Tibial artery (tissue), 4 donors: ENCODE data around the gene SCIN.
A peak's percentile ranks its signal among the peaks of the same experiment; 100 is the strongest.

Experiments used
- DNase-seq, 2 donors: peaks; one replicate each; pipeline ENCODE4 v3.0.0-alpha.2; 2019
- H3K27ac ChIP-seq, 2 donors: fragments of 200-600 bp; sonication (generic) in 1 of 2; 1 replicate in 1 of 2; 2 replicates in 1 of 2; pipeline ENCODE4 v1.5.1; 2018 to 2019; ENCODE audit warnings: mild to moderate bottlenecking in 1 of 2
- H3K27me3 ChIP-seq, 2 donors: fragments of 200-600 bp; sonication (generic) in 1 of 2; one replicate each; pipeline versions ENCODE4 v1.5.1 to v1.6.0; 2016 to 2019
- H3K36me3 ChIP-seq, 3 donors: fragments of 200-600 bp; sonication (generic) in 2 of 3; one replicate each; pipeline ENCODE4 v1.5.1; 2016 to 2019; ENCODE audit warnings: mild to moderate bottlenecking in 2 of 3
- H3K4me1 ChIP-seq, 4 donors: fragments of 200-600 bp; sonication (generic) in 2 of 4; 1 replicate in 3 of 4; 2 replicates in 1 of 4; pipeline ENCODE4 v1.5.1; 2016 to 2019
- H3K4me3 ChIP-seq, 2 donors: fragments of 200-600 bp; sonication (generic) in 1 of 2; 1 replicate in 1 of 2; 2 replicates in 1 of 2; pipeline ENCODE4 v1.5.1; 2018 to 2019; ENCODE audit warnings: mild to moderate bottlenecking in 2 of 2
- H3K9me3 ChIP-seq, 3 donors: fragments of 200-600 bp; sonication (generic) in 1 of 3; one replicate each; pipeline ENCODE4 v1.5.1; 2016 to 2019
- intact Hi-C: fragments of 100-400 bp; cut with DNase I; formaldehyde crosslinking; loops from one replicate; pipeline ENCODE4 v1.15.0; 2023; ENCODE audit warnings: low total_unique reads
- TF ChIP-seq, protein P1 (sequence below), 2 experiments: fragments of 200-600 bp in 1 of 2; fragments of 450-650 bp in 1 of 2; IDR thresholded peaks; one replicate each; pipeline ENCODE4 v1.5.1; 2017 to 2019; ENCODE audit warnings: antibody characterized with exemption in 2 of 2, mild to moderate bottlenecking in 1 of 2, moderate library complexity in 1 of 2

The SCIN gene

DNA sequence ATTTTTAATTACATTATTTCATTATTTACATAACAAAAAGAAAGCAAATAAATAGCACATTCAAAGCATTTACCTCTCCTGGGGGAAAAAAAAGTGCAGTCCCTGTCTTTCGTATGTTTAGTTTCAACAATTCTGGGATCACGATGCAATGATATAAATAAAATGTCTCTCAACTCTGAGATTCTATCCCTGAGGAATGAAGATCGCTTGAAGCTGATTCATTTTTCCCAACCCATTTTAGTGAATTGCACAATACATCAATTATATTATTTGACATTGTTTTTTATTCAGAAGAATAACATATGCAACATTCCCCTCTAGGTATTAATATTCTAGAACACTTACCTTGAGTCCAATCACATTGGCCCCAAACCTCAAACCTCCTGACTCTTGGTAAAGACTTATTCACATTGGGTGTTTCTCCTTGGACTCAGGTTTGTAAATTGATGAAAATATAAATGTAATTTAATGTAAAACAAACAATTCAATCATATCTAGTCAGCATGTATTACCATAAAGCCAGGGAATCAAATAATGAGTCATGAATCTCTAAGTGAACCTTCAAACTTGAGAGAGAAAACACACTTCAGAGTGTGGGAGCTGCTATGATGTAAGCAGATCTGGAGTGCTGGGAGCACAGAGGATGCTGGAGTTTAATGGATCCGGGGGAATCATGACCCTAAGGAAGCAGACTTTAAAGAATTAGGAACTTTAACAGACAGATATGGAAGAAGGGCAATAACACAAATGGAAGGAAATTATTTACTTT is 5.3 kb upstream of the SCIN start:
- H3K4me3 ChIP-seq: no peak overlapping the region
- H3K4me1 ChIP-seq: peaks cover 0 to 7% (median 3%) of the 10 kb centered on the region in 4 donors
- intact Hi-C loops: no loop called here
- DNase-seq: no peak
- no peaks in the 10 kb centered on the region for H3K9me3 ChIP-seq
- TF ChIP-seq, protein P1, sequence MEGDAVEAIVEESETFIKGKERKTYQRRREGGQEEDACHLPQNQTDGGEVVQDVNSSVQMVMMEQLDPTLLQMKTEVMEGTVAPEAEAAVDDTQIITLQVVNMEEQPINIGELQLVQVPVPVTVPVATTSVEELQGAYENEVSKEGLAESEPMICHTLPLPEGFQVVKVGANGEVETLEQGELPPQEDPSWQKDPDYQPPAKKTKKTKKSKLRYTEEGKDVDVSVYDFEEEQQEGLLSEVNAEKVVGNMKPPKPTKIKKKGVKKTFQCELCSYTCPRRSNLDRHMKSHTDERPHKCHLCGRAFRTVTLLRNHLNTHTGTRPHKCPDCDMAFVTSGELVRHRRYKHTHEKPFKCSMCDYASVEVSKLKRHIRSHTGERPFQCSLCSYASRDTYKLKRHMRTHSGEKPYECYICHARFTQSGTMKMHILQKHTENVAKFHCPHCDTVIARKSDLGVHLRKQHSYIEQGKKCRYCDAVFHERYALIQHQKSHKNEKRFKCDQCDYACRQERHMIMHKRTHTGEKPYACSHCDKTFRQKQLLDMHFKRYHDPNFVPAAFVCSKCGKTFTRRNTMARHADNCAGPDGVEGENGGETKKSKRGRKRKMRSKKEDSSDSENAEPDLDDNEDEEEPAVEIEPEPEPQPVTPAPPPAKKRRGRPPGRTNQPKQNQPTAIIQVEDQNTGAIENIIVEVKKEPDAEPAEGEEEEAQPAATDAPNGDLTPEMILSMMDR (IDR thresholded peaks at IDR 0.05): no peak
- no peak overlapping the region for H3K27ac ChIP-seq
- peaks cover 0 to 8% of the 10 kb centered on the region in 2 donors for H3K27me3 ChIP-seq
- no peaks in the 10 kb centered on the region for H3K36me3 ChIP-seq

GRCh38 chr7:12565873-12566272 is 4.6 kb upstream of the SCIN start:
- TF ChIP-seq, protein P1 (IDR thresholded peaks at IDR 0.05): no peak
- no peak overlapping the region for H3K27ac ChIP-seq
- no peaks in the 10 kb centered on the region for H3K36me3 ChIP-seq
- no peak for DNase-seq
- H3K4me1 ChIP-seq: peaks cover 0 to 14% (median 7%) of the 10 kb centered on the region in 4 donors
- peaks cover 0 to 13% of the 10 kb centered on the region in 2 donors for H3K27me3 ChIP-seq
- no peak overlapping the region for H3K4me3 ChIP-seq
- no peaks in the 10 kb centered on the region for H3K9me3 ChIP-seq
- intact Hi-C loops: no loop called here

DNA sequence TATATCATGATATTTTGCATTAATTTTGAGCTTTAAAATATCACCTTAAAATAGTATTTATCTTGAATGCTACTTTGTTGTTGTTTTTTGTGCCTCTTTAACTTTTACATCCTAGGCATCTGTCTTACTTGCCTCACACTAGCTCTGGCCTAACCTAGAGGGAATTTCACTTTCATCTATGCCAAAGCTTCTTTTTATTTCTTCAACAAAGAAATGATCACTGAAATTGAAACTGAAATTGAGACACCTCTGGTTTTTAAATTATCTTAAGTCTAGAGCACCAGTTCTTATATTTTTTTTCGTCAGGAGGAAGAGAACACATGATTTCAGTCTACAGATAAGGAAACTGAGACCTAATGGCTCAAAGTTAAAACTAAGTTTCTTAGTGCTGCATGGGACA is 3.5 kb upstream of the SCIN start:
- Histone ChIP-seq H3K4me1 (peaks cover 0 to 15% (median 9%) of the 10 kb centered on the region in 4 donors), H3K27ac (no peak overlapping the region), H3K36me3 (no peaks in the 10 kb centered on the region), H3K4me3 (no peak overlapping the region), H3K9me3 (no peaks in the 10 kb centered on the region), H3K27me3 (peaks cover 0 to 18% of the 10 kb centered on the region in 2 donors)
- no peak for DNase-seq
- intact Hi-C loops: no loop called here
- TF ChIP-seq, protein P1 (IDR thresholded peaks at IDR 0.05): no peak

DNA sequence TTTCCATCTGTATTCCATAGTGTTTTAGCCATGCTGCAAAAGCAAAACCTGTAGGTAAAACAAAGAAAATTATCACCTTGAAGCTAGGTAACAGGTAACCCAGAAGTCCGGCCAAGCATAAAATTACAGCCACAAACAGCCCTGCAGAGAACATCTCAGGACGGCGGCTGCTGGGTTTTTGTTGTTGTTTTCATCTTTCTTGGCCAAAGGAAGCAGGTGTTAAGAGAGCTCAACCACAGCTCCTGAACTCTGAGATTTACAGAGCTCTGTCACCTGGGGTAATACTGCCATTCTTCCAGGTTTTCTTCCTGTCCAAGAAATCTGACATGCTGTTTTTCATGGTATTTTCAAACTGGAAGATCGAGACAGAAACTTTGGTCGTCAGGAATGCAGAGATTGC is 847 bp upstream of the SCIN start:
- TF ChIP-seq, protein P1 (IDR thresholded peaks at IDR 0.05): no peak
- H3K4me3 ChIP-seq: no peak overlapping the region
- no peak overlapping the region for H3K27ac ChIP-seq
- DNase-seq: no peak
- peaks cover 0 to 18% of the 10 kb centered on the region in 2 donors for H3K27me3 ChIP-seq
- intact Hi-C loops: no loop called here
- H3K36me3 ChIP-seq: no peaks in the 10 kb centered on the region
- H3K9me3 ChIP-seq: no peaks in the 10 kb centered on the region
- peaks cover 0 to 15% (median 9%) of the 10 kb centered on the region in 4 donors for H3K4me1 ChIP-seq

DNA sequence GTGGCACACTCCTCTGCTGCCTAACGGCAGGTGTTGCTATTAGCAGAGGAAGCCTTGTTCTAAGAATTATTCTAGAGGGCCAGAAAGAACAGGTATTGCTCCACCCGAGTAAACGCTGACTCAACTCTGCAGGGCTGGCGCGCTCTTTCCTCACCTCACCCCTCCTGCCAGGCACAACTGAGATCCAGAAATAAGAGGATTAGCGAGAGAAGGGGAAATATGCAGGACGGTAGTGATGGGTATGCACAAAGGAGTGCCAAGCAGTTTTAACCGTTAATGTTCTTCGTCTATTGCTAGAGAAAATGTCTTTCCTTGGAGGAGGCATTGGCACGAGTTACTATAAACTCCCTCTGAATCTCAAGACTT is 369 bp upstream of the SCIN start:
- H3K27ac ChIP-seq: no peak overlapping the region
- DNase-seq: no peak
- peaks cover 0 to 15% (median 9%) of the 10 kb centered on the region in 4 donors for H3K4me1 ChIP-seq
- TF ChIP-seq, protein P1 (IDR thresholded peaks at IDR 0.05): no peak
- no peaks in the 10 kb centered on the region for H3K9me3 ChIP-seq
- no peaks in the 10 kb centered on the region for H3K36me3 ChIP-seq
- intact Hi-C loops: no loop called here
- peak overlapping the region; percentile 25 to 39 for H3K4me3 ChIP-seq
- peaks cover 0 to 18% of the 10 kb centered on the region in 2 donors for H3K27me3 ChIP-seq
